ENCODE results near the gene TMEM179. TPM values are rescaled to one million over a fixed set of nuclear protein-coding genes. Genes with fewer than 3 reads are reported as not detected.

The TMEM179 gene
- total RNA-seq, 4 donors from 2014 or later: not detected

- TF ChIP-seq CTCF (IDR thresholded peaks at IDR 0.05; ENCODE audit: low read depth): no peak
Observed at GRCh38 chr14:104559804-104560585, 44.6 kb downstream of the TMEM179 start.

GRCh38 chr14:104559028-104559803 is 45.4 kb downstream of the TMEM179 start:
- TF ChIP-seq CTCF (IDR thresholded peaks at IDR 0.05; ENCODE audit: low read depth): no peak

GRCh38 chr14:104558231-104559027 is 46.1 kb downstream of the TMEM179 start:
- TF ChIP-seq CTCF (IDR thresholded peaks at IDR 0.05; ENCODE audit: low read depth): no peak

GRCh38 chr14:104557766-104558165 is 46.8 kb downstream of the TMEM179 start:
- no peak for TF ChIP-seq CTCF (IDR thresholded peaks at IDR 0.05; ENCODE audit: low read depth)

GRCh38 chr14:104557086-104557485 is 47.5 kb downstream of the TMEM179 start:
- TF ChIP-seq CTCF (IDR thresholded peaks at IDR 0.05; ENCODE audit: low read depth): no peak

GRCh38 chr14:104556256-104557021 is 48.1 kb downstream of the TMEM179 start:
- no peak for TF ChIP-seq CTCF (IDR thresholded peaks at IDR 0.05; ENCODE audit: low read depth)
